HepG2 (cell line): ENCODE measurements around the gene AUH.

ENCODE experiments used
- NONO ChIP-seq, 2 experiments: fragments of 450-650 bp in 1 of 2; sonication (generic) in 1 of 2; formaldehyde crosslinking in 1 of 2; IDR thresholded peaks in 1 of 2; conservative IDR thresholded peaks in 1 of 2; 2 replicates each; pipeline versions ENCODE4 v1.6.1 to v1.8.0; 2017 to 2022; ENCODE audit warnings: mild to moderate bottlenecking in 1 of 2, missing genetic modification reagents in 1 of 2, moderate library complexity in 1 of 2
- POLR2A ChIP-seq, 2 experiments: IDR thresholded peaks; 2 replicates each; pipeline ENCODE4 v1.6.1; 2011; ENCODE audit warnings: low read depth in 2 of 2, low read length in 2 of 2, mild to moderate bottlenecking in 1 of 2, moderate library complexity in 1 of 2; ENCODE audit not compliant: insufficient read depth in 1 of 2
- SOX6 ChIP-seq, 2 experiments: fragments of 450-650 bp in 1 of 2; sonication (generic) in 1 of 2; formaldehyde crosslinking in 1 of 2; IDR thresholded peaks; 2 replicates each; pipeline versions ENCODE4 v1.4.0 to v1.6.1; 2017 to 2020; ENCODE audit warnings: antibody characterized with exemption in 1 of 2, mild to moderate bottlenecking in 1 of 2, missing genetic modification reagents in 1 of 2
- SRF ChIP-seq: IDR thresholded peaks from 2 replicates; pipeline ENCODE4 v1.6.1; 2011; ENCODE audit warnings: mild to moderate bottlenecking, low read depth, low read length, moderate library complexity
- TF ChIP-seq, protein P1 (sequence below): sonication (generic); formaldehyde crosslinking; IDR thresholded peaks from 2 replicates; pipeline ENCODE4 v1.5.0; 2020; ENCODE audit warnings: mild to moderate bottlenecking, missing genetic modification reagents, moderate library complexity
- TF ChIP-seq, protein P2 (sequence below): sonication (generic); formaldehyde crosslinking; IDR thresholded peaks from 2 replicates; pipeline ENCODE4 v1.8.1; 2022; ENCODE audit warnings: low read depth, mild to moderate bottlenecking, missing genetic modification reagents

- TF ChIP-seq, protein P1, sequence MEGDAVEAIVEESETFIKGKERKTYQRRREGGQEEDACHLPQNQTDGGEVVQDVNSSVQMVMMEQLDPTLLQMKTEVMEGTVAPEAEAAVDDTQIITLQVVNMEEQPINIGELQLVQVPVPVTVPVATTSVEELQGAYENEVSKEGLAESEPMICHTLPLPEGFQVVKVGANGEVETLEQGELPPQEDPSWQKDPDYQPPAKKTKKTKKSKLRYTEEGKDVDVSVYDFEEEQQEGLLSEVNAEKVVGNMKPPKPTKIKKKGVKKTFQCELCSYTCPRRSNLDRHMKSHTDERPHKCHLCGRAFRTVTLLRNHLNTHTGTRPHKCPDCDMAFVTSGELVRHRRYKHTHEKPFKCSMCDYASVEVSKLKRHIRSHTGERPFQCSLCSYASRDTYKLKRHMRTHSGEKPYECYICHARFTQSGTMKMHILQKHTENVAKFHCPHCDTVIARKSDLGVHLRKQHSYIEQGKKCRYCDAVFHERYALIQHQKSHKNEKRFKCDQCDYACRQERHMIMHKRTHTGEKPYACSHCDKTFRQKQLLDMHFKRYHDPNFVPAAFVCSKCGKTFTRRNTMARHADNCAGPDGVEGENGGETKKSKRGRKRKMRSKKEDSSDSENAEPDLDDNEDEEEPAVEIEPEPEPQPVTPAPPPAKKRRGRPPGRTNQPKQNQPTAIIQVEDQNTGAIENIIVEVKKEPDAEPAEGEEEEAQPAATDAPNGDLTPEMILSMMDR (CRISPR knock-in tag) = no peak
- no peak for TF ChIP-seq SOX6 (IDR thresholded peaks at IDR 0.05)
- no peak for TF ChIP-seq SOX6 (CRISPR knock-in tag; IDR thresholded peaks at IDR 0.05)
- no peak for TF ChIP-seq POLR2A (IDR thresholded peaks at IDR 0.05; ENCODE audit: insufficient read depth in 1 of 2, low read depth in 2 of 2, low read length in 2 of 2)
- TF ChIP-seq, protein P2, sequence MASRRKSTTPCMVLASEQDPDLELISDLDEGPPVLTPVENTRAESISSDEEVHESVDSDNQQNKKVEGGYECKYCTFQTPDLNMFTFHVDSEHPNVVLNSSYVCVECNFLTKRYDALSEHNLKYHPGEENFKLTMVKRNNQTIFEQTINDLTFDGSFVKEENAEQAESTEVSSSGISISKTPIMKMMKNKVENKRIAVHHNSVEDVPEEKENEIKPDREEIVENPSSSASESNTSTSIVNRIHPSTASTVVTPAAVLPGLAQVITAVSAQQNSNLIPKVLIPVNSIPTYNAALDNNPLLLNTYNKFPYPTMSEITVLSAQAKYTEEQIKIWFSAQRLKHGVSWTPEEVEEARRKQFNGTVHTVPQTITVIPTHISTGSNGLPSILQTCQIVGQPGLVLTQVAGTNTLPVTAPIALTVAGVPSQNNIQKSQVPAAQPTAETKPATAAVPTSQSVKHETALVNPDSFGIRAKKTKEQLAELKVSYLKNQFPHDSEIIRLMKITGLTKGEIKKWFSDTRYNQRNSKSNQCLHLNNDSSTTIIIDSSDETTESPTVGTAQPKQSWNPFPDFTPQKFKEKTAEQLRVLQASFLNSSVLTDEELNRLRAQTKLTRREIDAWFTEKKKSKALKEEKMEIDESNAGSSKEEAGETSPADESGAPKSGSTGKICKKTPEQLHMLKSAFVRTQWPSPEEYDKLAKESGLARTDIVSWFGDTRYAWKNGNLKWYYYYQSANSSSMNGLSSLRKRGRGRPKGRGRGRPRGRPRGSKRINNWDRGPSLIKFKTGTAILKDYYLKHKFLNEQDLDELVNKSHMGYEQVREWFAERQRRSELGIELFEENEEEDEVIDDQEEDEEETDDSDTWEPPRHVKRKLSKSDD (CRISPR knock-in tag) = no peak
- TF ChIP-seq SRF = no peak
- no peak for TF ChIP-seq NONO (IDR thresholded peaks at IDR 0.05)
- no peak for TF ChIP-seq NONO (CRISPR knock-in tag; conservative IDR thresholded peaks at IDR 0.05)
These were observed 182.2 kb downstream of the AUH start for GRCh38 chr9:91179237-91180138.
